GM23248 (cell line): Measurements from ENCODE around the gene ANKRD24. TPM values are rescaled to one million over a fixed set of nuclear protein-coding genes. Genes with fewer than 3 reads are reported as not detected.
"Not testable (repeated sequence)": the region's sequence is repeated elsewhere in the genome, so short reads cannot be mapped to it uniquely, and the experiment has no call there.

Experiments used
- DNase-seq: peaks from one replicate; pipeline ENCODE4 v3.0.0-alpha.2; 2015
- H2AFZ ChIP-seq: fragments of 200-600 bp; sonication (generic); 2 replicates; pipeline ENCODE4 v1.6.1; 2016; ENCODE audit warnings: antibody characterized with exemption
- H3F3A ChIP-seq: fragments of 200-600 bp; sonication (generic); 2 replicates; pipeline ENCODE4 v1.6.1; 2016; ENCODE audit warnings: mild to moderate bottlenecking, antibody characterized with exemption, mixed run types; ENCODE audit not compliant: insufficient read depth
- H3K27ac ChIP-seq: fragments of 200-600 bp; sonication (generic); 2 replicates; pipeline ENCODE4 v1.5.1; 2016; ENCODE audit warnings: mild to moderate bottlenecking
- H3K27me3 ChIP-seq: fragments of 200-600 bp; sonication (generic); replicated peaks from 2 replicates; pipeline ENCODE4 v1.6.1; 2016; ENCODE audit warnings: mild to moderate bottlenecking; ENCODE audit not compliant: insufficient read depth
- H3K36me3 ChIP-seq: fragments of 200-600 bp; sonication (generic); 2 replicates; pipeline ENCODE4 v1.6.1; 2016; ENCODE audit warnings: low read depth, mild to moderate bottlenecking
- H3K4me1 ChIP-seq: fragments of 200-600 bp; sonication (generic); 2 replicates; pipeline ENCODE4 v1.6.1; 2016; ENCODE audit warnings: mild to moderate bottlenecking; ENCODE audit not compliant: insufficient read depth
- H3K4me2 ChIP-seq: fragments of 200-600 bp; sonication (generic); one replicate; pipeline ENCODE4 v1.6.1; 2016; ENCODE audit warnings: mild to moderate bottlenecking; ENCODE audit not compliant: unreplicated experiment
- H3K4me3 ChIP-seq: fragments of 200-600 bp; sonication (generic); 2 replicates; pipeline ENCODE4 v1.5.1; 2016; ENCODE audit warnings: mild to moderate bottlenecking
- H3K79me2 ChIP-seq: fragments of 200-600 bp; sonication (generic); 2 replicates; pipeline ENCODE4 v1.6.1; 2016; ENCODE audit warnings: mild to moderate bottlenecking; ENCODE audit not compliant: insufficient read depth
- H3K9ac ChIP-seq: fragments of 200-600 bp; sonication (generic); 2 replicates; pipeline ENCODE4 v1.6.1; 2016; ENCODE audit warnings: mild to moderate bottlenecking
- H3K9me2 ChIP-seq: fragments of 200-600 bp; sonication (generic); 2 replicates; pipeline ENCODE4 v1.6.1; 2016; ENCODE audit warnings: mixed run types, mild to moderate bottlenecking, moderate library complexity; ENCODE audit not compliant: insufficient read depth
- H3K9me3 ChIP-seq: fragments of 200-600 bp; sonication (generic); one replicate; pipeline ENCODE4 v1.6.1; 2017; ENCODE audit warnings: low read depth
- H4K20me1 ChIP-seq: fragments of 200-600 bp; sonication (generic); 2 replicates; pipeline ENCODE4 v1.6.0; 2016; ENCODE audit not compliant: insufficient read depth
- EZH2 ChIP-seq: fragments of 200-600 bp; sonication (generic); IDR thresholded peaks from 2 replicates; pipeline ENCODE4 v1.6.1; 2018; ENCODE audit warnings: antibody characterized with exemption, mild to moderate bottlenecking; ENCODE audit not compliant: insufficient read depth, poor library complexity, severe bottlenecking
- EZH2phosphoT487 ChIP-seq: fragments of 200-600 bp; sonication (generic); IDR thresholded peaks from 2 replicates; pipeline ENCODE4 v1.6.1; 2018; ENCODE audit warnings: antibody characterized with exemption, moderate library complexity, mild to moderate bottlenecking, low read depth; ENCODE audit not compliant: insufficient read depth
- WGBS, 2 experiments: methylation state at CpG; one replicate each; pipeline ENCODE4 v1.1.6; 2015 to 2017; ENCODE audit warnings: low lambda C conversion rate in 2 of 2, low coverage in 1 of 2; ENCODE audit errors: missing lambda C conversion rate in 2 of 2; 5-methylcytosine and 5-hydroxymethylcytosine counted together
- in situ Hi-C: fragments of 300-500 bp; cut with MboI; formaldehyde crosslinking; loops from 2 replicates; pipeline ENCODE4 v1.15.0; 2020
- polyA plus RNA-seq: library from polyadenylated mRNA; unstranded; fragments of >200 nt; fragmentation: Nextera tagmentation; extraction: Ambion mirVana; gene quantifications from 2 replicates; pipeline ENCODE4 v1.2.1, GENCODE V29; 2016
- total RNA-seq: library from RNA; depleted of rRNA; stranded (reverse); fragments of >200 nt; shearing (Covaris generic); gene quantifications from 2 replicates; pipeline ENCODE4 v1.2.3, GENCODE V29; 2014

The ANKRD24 gene
- total and polyA plus RNA-seq, 2 experiments from 2014 or later = 0.46 to 0.54 TPM

DNA sequence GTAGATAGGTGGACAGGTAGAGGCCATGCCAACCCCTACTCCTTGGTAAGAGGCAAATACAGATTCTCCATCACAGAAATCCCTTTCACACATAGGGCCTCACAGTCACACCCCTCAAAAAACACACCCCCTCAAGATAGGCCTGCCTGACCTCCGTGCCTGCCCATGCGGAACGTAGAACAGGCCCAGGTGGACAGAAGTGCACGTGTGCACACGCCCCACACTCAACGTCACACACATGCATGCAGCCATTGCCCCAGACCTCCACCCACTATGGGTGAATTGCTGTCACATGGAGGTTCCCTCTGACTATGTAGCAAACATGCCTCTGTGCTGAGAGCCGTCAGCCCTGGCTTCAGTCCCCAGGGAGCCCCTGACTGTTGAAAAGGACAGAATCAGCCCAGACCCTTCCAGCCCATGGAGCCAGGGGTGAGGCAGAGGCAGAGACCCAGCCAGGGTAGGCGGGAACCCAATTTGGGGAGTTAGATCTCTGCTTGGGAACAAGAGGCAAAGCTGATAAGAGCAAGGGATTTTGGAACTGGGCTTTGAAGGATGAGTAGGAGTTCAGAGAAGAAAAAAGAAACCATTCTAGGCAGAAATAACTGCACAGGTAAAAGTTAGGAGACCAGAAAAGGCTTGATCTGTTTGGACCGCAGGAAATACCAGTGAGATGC lies 3.1 kb downstream of the ANKRD24 start:
- in situ Hi-C loops = no loop called here
- Histone ChIP-seq H3K4me2 (no peak overlapping the region), H2AFZ (no peak overlapping the region), H3K4me3 (no peak overlapping the region), H3K9me3 (no peaks in the 10 kb centered on the region), H3F3A (no peaks in the 10 kb centered on the region), H3K9me2 (no peaks in the 10 kb centered on the region), H3K27me3 (no peaks in the 10 kb centered on the region), H4K20me1 (no peaks in the 10 kb centered on the region), H3K9ac (no peak overlapping the region), H3K36me3 (no peaks in the 10 kb centered on the region), H3K27ac (no peak overlapping the region), H3K79me2 (peaks cover 17% of the 10 kb centered on the region), H3K4me1 (peaks cover 7% of the 10 kb centered on the region; the same call in 1 of the 2 replicates)
- 61 to 67% methylated on average over 9 of the region's 9 CpGs for WGBS, 2 experiments
- TF ChIP-seq EZH2 = no peak
- no peak for TF ChIP-seq EZH2phosphoT487
- DNase-seq = no peak

DNA sequence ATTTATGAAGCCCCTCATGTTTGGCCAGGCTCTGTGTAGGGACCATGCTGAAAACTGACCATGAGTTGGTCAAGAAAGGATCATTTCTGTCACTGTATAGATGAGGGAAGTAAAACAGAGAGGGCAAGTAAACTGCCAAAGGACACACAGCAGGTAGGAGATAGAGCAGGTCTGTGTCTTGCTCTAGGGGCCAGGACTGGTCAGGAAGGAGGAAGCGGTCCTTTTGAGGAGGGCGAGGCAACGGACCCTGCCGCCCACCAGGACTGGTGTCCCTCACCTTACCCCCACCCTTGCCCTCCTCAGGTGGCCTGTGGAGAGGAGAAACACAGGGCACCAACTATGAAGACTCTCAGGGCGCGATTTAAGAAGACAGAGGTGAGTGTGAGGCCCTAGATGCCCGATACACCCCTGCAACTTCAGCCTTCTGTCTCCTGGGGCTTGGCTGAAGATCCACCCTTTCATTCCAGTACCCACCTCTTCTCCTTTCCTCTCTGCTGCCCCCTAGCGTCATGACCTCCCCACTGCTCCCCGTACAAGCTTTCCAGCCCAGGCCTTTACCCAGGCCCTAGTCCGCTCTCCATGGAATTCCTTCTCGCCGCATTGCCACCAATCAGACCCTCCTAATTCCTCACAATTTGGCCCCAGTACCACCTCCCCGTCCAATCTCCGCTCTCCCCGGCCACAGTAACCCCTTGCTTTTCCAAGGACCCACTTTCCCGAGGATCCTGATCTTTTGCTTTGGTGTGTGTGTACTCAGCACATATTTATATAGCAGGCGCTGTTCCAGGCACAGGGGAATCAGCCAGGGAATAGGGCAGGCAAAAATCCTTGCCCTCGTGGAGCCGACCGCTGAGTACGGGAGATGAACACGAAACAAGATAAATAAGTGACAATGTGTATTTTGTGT lies 3.9 kb downstream of the ANKRD24 start:
- H3K79me2 ChIP-seq = peaks cover 9% of the 10 kb centered on the region
- WGBS, 2 experiments = 31 to 37% methylated on average over 21 to 22 of the region's 22 CpGs
- in situ Hi-C loops = no loop called here
- no peaks in the 10 kb centered on the region for H3K27me3 ChIP-seq
- no peaks in the 10 kb centered on the region for H3K36me3 ChIP-seq
- H3K27ac ChIP-seq = no peak overlapping the region
- peak overlapping the region; percentile 43; the same call in 1 of the 2 replicates for H3K9ac ChIP-seq
- no peaks in the 10 kb centered on the region for H3F3A ChIP-seq
- TF ChIP-seq EZH2 (no peak), EZH2phosphoT487 (no peak)
- no peaks in the 10 kb centered on the region for H3K9me3 ChIP-seq
- H3K4me3 ChIP-seq = no peak overlapping the region
- H4K20me1 ChIP-seq = no peaks in the 10 kb centered on the region
- H3K4me1 ChIP-seq = peaks cover 3% of the 10 kb centered on the region; the same call in 1 of the 2 replicates
- H3K9me2 ChIP-seq = no peaks in the 10 kb centered on the region
- no peak overlapping the region for H3K4me2 ChIP-seq
- peak; percentile 70 for DNase-seq
- H2AFZ ChIP-seq = peak overlapping the region; percentile 75; the same call in 1 of the 2 replicates

DNA sequence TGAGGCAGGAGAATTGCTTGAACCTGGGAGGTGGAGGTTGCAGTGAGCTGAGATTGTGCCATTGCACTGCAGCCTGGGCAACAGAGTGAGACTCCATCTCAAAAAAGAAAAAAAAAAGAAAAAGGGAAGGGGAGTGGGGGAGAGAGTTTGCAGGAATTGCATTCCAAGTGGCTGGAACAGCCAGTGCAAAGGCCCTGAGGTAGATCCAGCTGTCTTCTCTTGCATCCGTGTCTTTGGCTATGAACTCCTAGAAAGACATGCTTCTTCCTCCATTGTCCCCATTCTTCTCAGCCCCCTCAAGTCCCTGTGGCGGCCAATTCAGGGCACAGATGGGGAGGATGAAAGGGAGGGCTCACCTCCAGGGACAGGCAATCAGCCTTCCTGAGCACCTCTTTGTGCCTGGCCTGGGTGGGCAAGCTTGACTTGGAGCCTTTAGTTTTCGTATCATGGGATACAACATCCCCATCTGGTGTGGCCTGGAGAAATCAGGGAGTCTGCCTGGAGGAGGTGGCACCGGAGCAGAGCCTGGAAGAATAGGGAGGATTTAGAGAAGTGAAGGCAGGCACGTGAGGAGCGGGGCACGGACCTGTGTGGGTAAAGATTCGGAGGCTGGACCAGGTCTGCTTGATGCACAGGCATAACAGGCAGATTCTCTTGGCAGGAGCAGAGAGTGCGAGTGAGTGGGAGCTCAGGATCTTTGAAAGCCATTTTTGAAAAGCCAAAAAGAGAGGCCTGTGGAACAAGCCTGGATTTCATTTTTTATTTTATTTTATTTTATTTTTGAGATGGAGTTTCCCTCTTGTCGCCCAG lies 5.0 kb downstream of the ANKRD24 start:
- H3K4me3 ChIP-seq = no peak overlapping the region
- no peak overlapping the region for H3K9ac ChIP-seq
- no peaks in the 10 kb centered on the region for H3K9me3 ChIP-seq
- no peak overlapping the region for H2AFZ ChIP-seq
- no peaks in the 10 kb centered on the region for H3K27me3 ChIP-seq
- in situ Hi-C loops = no loop called here
- TF ChIP-seq EZH2phosphoT487 (no peak), EZH2 (no peak)
- 65 to 76% methylated on average over 10 of the region's 10 CpGs for WGBS, 2 experiments
- H3F3A ChIP-seq = no peaks in the 10 kb centered on the region
- no peaks in the 10 kb centered on the region for H3K36me3 ChIP-seq
- no peak overlapping the region for H3K4me2 ChIP-seq
- no peaks in the 10 kb centered on the region for H3K79me2 ChIP-seq
- no peak for DNase-seq
- H3K27ac ChIP-seq = no peak overlapping the region
- no peaks in the 10 kb centered on the region for H4K20me1 ChIP-seq
- H3K4me1 ChIP-seq = no peaks in the 10 kb centered on the region
- H3K9me2 ChIP-seq = no peaks in the 10 kb centered on the region

- H3F3A ChIP-seq = no peaks in the 10 kb centered on the region
- no peak overlapping the region for H3K4me3 ChIP-seq
- no peak overlapping the region for H2AFZ ChIP-seq
- H3K9me2 ChIP-seq = no peaks in the 10 kb centered on the region
- no peak overlapping the region for H3K9ac ChIP-seq
- no peaks in the 10 kb centered on the region for H4K20me1 ChIP-seq
- H3K36me3 ChIP-seq = no peaks in the 10 kb centered on the region
- in situ Hi-C loops = no loop called here
- H3K4me1 ChIP-seq = no peaks in the 10 kb centered on the region
- H3K9me3 ChIP-seq = no peaks in the 10 kb centered on the region
- H3K79me2 ChIP-seq = no peaks in the 10 kb centered on the region
- no peak for DNase-seq
- H3K27me3 ChIP-seq = 0 out of 2 replicates have a peak, but pooled peaks cover 5% of the 10 kb centered on the region
- no peak overlapping the region for H3K4me2 ChIP-seq
- no peak overlapping the region for H3K27ac ChIP-seq
- WGBS, 2 experiments = 54 to 55% methylated on average over 5 of the region's 5 CpGs
- TF ChIP-seq EZH2 = no peak
- no peak for TF ChIP-seq EZH2phosphoT487
Observed at GRCh38 chr19:4189641-4190040, 7.2 kb downstream of the ANKRD24 start.

DNA sequence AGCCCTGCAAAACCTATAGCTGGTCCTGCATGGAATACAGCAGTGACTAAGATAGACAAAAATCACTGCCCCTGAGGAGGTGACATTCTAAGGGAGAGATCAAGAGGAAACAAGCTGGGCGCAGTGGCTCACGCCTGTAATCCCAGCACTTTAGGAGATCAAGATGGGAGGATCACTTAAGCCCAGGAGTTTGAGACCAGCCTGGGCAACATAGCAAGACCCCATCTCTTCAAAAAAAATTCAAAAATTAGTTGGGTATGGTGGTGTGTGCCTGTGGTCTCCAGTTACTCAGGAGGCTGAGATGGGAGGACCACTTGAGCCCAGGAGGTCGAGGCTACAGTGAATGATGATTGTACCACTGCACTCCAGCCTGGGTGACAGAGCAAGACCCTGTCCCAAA lies 10.0 kb downstream of the ANKRD24 start:
- H3K4me1 ChIP-seq, H3K9me2 ChIP-seq, DNase-seq, H2AFZ ChIP-seq, H3K9ac ChIP-seq, H3K36me3 ChIP-seq, H3K4me3 ChIP-seq, H3K79me2 ChIP-seq, H3K27ac ChIP-seq, H3K4me2 ChIP-seq, H4K20me1 ChIP-seq, H3F3A ChIP-seq, in situ Hi-C loops, H3K9me3 ChIP-seq: not testable (repeated sequence)
- peaks cover 10% of the 10 kb centered on the region; the same call in 1 of the 2 replicates for H3K27me3 ChIP-seq
- 69 to 76% methylated on average over 3 of the region's 3 CpGs for WGBS, 2 experiments
